Esophagus muscularis mucosa (tissue), 3 donors: ENCODE data around the gene RABEP2.

ENCODE experiments used
- POLR2AphosphoS5 ChIP-seq, 2 donors: sonication (generic); formaldehyde crosslinking; IDR thresholded peaks; one replicate each; pipeline ENCODE4 v1.6.1; 2017; ENCODE audit warnings: antibody characterized with exemption in 2 of 2
- TF ChIP-seq, protein P1 (sequence below), 3 experiments: fragments of 200-600 bp in 2 of 3; fragments of 450-650 bp in 1 of 3; sonication (generic) in 2 of 3; IDR thresholded peaks; one replicate each; pipeline ENCODE4 v1.5.1; 2017 to 2019; ENCODE audit warnings: antibody characterized with exemption in 3 of 3, mild to moderate bottlenecking in 2 of 3, moderate library complexity in 1 of 3

- TF ChIP-seq, protein P1, sequence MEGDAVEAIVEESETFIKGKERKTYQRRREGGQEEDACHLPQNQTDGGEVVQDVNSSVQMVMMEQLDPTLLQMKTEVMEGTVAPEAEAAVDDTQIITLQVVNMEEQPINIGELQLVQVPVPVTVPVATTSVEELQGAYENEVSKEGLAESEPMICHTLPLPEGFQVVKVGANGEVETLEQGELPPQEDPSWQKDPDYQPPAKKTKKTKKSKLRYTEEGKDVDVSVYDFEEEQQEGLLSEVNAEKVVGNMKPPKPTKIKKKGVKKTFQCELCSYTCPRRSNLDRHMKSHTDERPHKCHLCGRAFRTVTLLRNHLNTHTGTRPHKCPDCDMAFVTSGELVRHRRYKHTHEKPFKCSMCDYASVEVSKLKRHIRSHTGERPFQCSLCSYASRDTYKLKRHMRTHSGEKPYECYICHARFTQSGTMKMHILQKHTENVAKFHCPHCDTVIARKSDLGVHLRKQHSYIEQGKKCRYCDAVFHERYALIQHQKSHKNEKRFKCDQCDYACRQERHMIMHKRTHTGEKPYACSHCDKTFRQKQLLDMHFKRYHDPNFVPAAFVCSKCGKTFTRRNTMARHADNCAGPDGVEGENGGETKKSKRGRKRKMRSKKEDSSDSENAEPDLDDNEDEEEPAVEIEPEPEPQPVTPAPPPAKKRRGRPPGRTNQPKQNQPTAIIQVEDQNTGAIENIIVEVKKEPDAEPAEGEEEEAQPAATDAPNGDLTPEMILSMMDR (IDR thresholded peaks at IDR 0.05): no peak
- TF ChIP-seq POLR2AphosphoS5 (IDR thresholded peaks at IDR 0.05): no peak
These were observed 59.1 kb downstream of the RABEP2 start for GRCh38 chr16:28865722-28866453.
